GM12878 (cell line): ENCODE measurements around the gene U2AF2. TPM values are rescaled to one million over a fixed set of nuclear protein-coding genes. Genes with fewer than 3 reads are reported as not detected.
"Not testable (repeated sequence)": the region's sequence is repeated elsewhere in the genome, so short reads cannot be mapped to it uniquely, and the experiment has no call there.

Experiments used
- ATAC-seq: fragments of 200-7000 bp; cut with Tn5 transposase; 3 replicates; pipeline ENCODE4 v1.9.1; 2020; ENCODE audit warnings: mild to moderate bottlenecking, moderate library complexity
- BruUV-seq: library from RNA; stranded (reverse); fragments of 400-500 nt; replicated peaks from 2 replicates; lab custom pipeline; 2021; lab: Mats Ljungman, UMichigan
- CTCF ChIA-PET: fragments of 300-600 bp; sonication (Branson Sonifier 250); formaldehyde crosslinking; extraction: SDS; loops from one replicate; lab custom pipeline; 2021; ENCODE audit warnings: inconsistent platforms; lab: Yijun Ruan, JAX
- POLR2A ChIA-PET: fragments of 350-600 bp; formaldehyde crosslinking; extraction: SDS; loops from one replicate; lab custom pipeline; 2021; ENCODE audit warnings: inconsistent platforms; lab: Charles Lee
- RAD21 ChIA-PET: fragments of 300-600 bp; sonication (Branson Sonifier 250); formaldehyde crosslinking; loops from one replicate; lab custom pipeline; 2023; ENCODE audit warnings: antibody characterized with exemption; ENCODE audit not compliant: unreplicated experiment; lab: Charles Lee
- SMC1A ChIA-PET: fragments of 300-600 bp; sonication (Branson Sonifier 250); formaldehyde crosslinking; loops from one replicate; lab custom pipeline; 2023; ENCODE audit not compliant: unreplicated experiment, uncharacterized antibody; lab: Charles Lee
- DNase-seq: peaks from one replicate; pipeline ENCODE4 v3.0.0-alpha.2; 2011; ENCODE audit warnings: low read depth, low spot score
- FAIRE-seq: peaks from 3 replicates; lab custom pipeline; 2011; peaks lifted over from hg19 to GRCh38; lab: Jason Lieb, UNC
- H2AFZ ChIP-seq: 2 replicates; pipeline ENCODE4 v1.6.0; 2011; ENCODE audit warnings: low read depth, low read length, control low read depth; ENCODE audit not compliant: control insufficient read depth
- H3K27ac ChIP-seq: 2 replicates; pipeline ENCODE4 v1.5.1; 2011; ENCODE audit warnings: control low read depth; ENCODE audit not compliant: control insufficient read depth, insufficient read depth
- H3K27me3 ChIP-seq, 2 experiments: replicated peaks in 1 of 2; 2 replicates each; pipeline versions ENCODE4 v1.6.0 to v1.6.1; 2011; ENCODE audit warnings: low read length in 1 of 2; ENCODE audit not compliant: control insufficient read depth in 2 of 2, insufficient read depth in 2 of 2
- H3K36me3 ChIP-seq, 2 experiments: 2 replicates each; pipeline ENCODE4 v1.5.1; 2011; ENCODE audit warnings: low read length in 1 of 2; ENCODE audit not compliant: control insufficient read depth in 2 of 2, insufficient read depth in 2 of 2
- H3K4me1 ChIP-seq: 2 replicates; pipeline ENCODE4 v1.6.1; 2011; ENCODE audit warnings: mild to moderate bottlenecking, low read length, moderate library complexity, mixed read lengths; ENCODE audit not compliant: control insufficient read depth, insufficient read depth
- H3K4me2 ChIP-seq: 2 replicates; pipeline ENCODE4 v1.6.0; 2011; ENCODE audit warnings: control low read depth; ENCODE audit not compliant: control insufficient read depth, insufficient read depth
- H3K4me3 ChIP-seq: fragments of 200-600 bp; sonication (generic); 2 replicates; pipeline ENCODE4 v1.5.1; 2016
- H3K79me2 ChIP-seq: 2 replicates; pipeline ENCODE4 v1.6.0; 2011; ENCODE audit warnings: low read length; ENCODE audit not compliant: control insufficient read depth, insufficient read depth
- H3K9ac ChIP-seq: 2 replicates; pipeline ENCODE4 v1.8.0; 2011; ENCODE audit warnings: low read length, control low read depth, mixed read lengths; ENCODE audit not compliant: control insufficient read depth, insufficient read depth
- H3K9me3 ChIP-seq: replicated peaks from 3 replicates; pipeline ENCODE4 v1.5.1; 2011; ENCODE audit warnings: mild to moderate bottlenecking, low read length; ENCODE audit not compliant: control insufficient read depth, insufficient read depth
- H4K20me1 ChIP-seq: 2 replicates; pipeline ENCODE4 v1.6.0; 2011; ENCODE audit not compliant: control insufficient read depth, insufficient read depth
- FOXM1 ChIP-seq: IDR thresholded peaks from 2 replicates; pipeline ENCODE4 v1.6.1; 2012; ENCODE audit warnings: low read depth, mild to moderate bottlenecking, inconsistent platforms, low read length, moderate library complexity
- NFXL1 ChIP-seq: fragments of 450-650 bp; IDR thresholded peaks from 2 replicates; pipeline ENCODE4 v1.6.1; 2017; ENCODE audit warnings: antibody characterized with exemption, mild to moderate bottlenecking, borderline replicate concordance
- WGBS: methylation state at CpG from one replicate; pipeline ENCODE4 v1.1.6; 2016; ENCODE audit warnings: low lambda C conversion rate; ENCODE audit not compliant: insufficient replicate concordance, insufficient coverage; ENCODE audit errors: missing lambda C conversion rate; 5-methylcytosine and 5-hydroxymethylcytosine counted together
- in situ Hi-C: fragments of 300-500 bp; cut with MboI; formaldehyde crosslinking; loops from 9 replicates; pipeline ENCODE4 v1.14.3; 2018; ENCODE audit warnings: mixed read lengths
- intact Hi-C: fragments of 100-400 bp; cut with micrococcal nuclease; formaldehyde crosslinking; loops from one replicate; pipeline ENCODE4 v1.14.2; 2022; ENCODE audit not compliant: unreplicated experiment
- polyA plus RNA-seq, 11 experiments: library from polyadenylated mRNA; depleted of rRNA in 4 of 11; unstranded in 6 of 11; stranded (reverse) in 5 of 11; fragments of >200 nt; fragmentation: Nextera tagmentation in 4 of 11; fragmentation: Illumina TruSeq in 1 of 11; extraction: Ambion mirVana in 4 of 11; extraction: Trizol in 1 of 11; gene quantifications; 1 replicate in 1 of 11; 2 replicates in 10 of 11; pipeline versions ENCODE4 v1.2.1 to v1.2.3, GENCODE V29; 2011 to 2016; ENCODE audit warnings: inconsistent platforms in 2 of 11, missing spikeins in 2 of 11, low read depth in 1 of 11
- total RNA-seq, 4 experiments: library from RNA; depleted of rRNA in 3 of 4; stranded (reverse); fragments of >200 nt in 3 of 4; fragmentation: Illumina TruSeq in 1 of 4; extraction: Trizol in 1 of 4; gene quantifications; 2 replicates each; pipeline versions ENCODE4 v1.2.1 to v1.2.3, GENCODE V29; 2013 to 2021
- TF ChIP-seq, protein P1 (sequence below): IDR thresholded peaks from 2 replicates; pipeline ENCODE4 v1.6.1; 2011; ENCODE audit warnings: borderline replicate concordance, low read depth, mild to moderate bottlenecking, moderate library complexity, low read length; ENCODE audit not compliant: insufficient read depth, poor library complexity, severe bottlenecking

The U2AF2 gene
- total and polyA plus RNA-seq, 10 of the 15 experiments (the other 5 are each of a cell fraction or from before 2014, with no cell fraction given), result 3.0 to 338 (median 130) TPM

DNA sequence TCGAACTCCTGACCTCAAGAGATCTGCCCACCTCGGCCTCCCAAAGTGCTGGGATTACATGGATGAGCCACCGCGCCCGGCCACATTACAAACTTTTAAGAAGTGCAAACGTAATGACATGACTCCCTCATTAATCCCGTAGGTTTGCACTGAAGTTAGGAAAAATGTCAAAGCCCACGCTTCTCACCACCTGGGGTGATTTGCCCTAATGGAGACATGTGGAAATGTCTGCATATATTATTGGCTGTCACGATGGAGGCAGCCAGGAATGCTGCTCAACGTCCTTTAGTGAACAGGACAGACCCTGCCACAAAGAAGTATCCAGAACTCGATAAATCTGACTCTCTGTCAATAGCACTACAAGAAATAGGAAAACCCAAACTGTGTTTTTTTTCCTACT, 62.4 kb downstream of the U2AF2 start (continued):
- TF ChIP-seq, protein P1, sequence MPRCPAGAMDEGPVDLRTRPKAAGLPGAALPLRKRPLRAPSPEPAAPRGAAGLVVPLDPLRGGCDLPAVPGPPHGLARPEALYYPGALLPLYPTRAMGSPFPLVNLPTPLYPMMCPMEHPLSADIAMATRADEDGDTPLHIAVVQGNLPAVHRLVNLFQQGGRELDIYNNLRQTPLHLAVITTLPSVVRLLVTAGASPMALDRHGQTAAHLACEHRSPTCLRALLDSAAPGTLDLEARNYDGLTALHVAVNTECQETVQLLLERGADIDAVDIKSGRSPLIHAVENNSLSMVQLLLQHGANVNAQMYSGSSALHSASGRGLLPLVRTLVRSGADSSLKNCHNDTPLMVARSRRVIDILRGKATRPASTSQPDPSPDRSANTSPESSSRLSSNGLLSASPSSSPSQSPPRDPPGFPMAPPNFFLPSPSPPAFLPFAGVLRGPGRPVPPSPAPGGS, result no peak
- TF ChIP-seq FOXM1, result no peak
- TF ChIP-seq NFXL1, result no peak

DNA sequence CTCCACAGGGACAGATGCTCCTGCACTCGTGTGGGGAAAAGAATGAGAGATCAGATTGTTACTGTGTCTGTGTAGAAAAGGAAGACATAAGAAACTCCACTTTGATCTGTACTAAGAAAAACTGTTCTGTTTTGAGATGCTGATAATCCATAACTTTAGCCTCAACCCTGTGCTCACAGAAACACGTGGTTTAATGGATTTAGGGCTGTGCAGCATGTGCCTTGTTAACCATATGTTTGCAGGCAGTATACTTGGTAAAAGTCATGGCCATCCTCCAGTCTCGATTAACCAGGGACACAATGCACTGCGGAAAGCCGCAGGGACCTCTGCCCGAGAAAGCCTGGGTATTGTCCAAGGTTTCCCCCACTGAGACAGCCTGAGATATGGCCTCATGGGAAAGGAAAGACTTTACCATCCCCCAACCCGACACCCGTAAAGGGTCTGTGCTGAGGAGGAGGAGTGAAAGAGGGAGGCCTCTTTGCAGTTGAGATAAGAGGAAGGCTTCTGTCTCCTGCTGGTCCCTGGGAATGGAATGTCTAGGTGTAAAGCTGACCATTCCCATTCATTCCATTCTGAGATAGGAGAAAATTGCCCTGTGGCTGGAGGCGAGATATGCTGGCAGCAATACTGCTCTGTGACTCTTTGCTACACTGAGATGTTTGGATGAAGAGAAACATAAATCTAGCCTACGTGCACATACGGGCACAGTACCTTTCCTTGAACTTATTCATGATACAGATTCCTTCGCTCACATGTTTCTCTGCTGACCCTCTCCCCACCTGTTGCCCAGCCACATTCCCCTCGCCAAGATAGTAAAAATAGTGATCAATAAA, 63.3 kb downstream of the U2AF2 start:
- H3K9me3 ChIP-seq, FAIRE-seq, H3K4me2 ChIP-seq, ATAC-seq, in situ Hi-C loops, BruUV-seq, intact Hi-C loops, H3K79me2 ChIP-seq, H3K27ac ChIP-seq, CTCF ChIA-PET, POLR2A ChIA-PET, H3K36me3 ChIP-seq, H3K27me3 ChIP-seq, H2AFZ ChIP-seq, SMC1A ChIA-PET, H4K20me1 ChIP-seq, H3K4me1 ChIP-seq, H3K9ac ChIP-seq, H3K4me3 ChIP-seq, RAD21 ChIA-PET, DNase-seq: not testable (repeated sequence)
- WGBS, result 34% methylated on average over 13 of the region's 13 CpGs
